Ovary (tissue), 3 donors: ENCODE results near the gene TCEA2.

Experiments used
- EP300 ChIP-seq: sonication (generic); formaldehyde crosslinking; IDR thresholded peaks from one replicate; pipeline ENCODE4 v1.6.1; 2017; ENCODE audit warnings: antibody characterized with exemption
- TF ChIP-seq, protein P1 (sequence below), 3 donors: fragments of 450-650 bp in 2 of 3; fragments of 200-600 bp in 1 of 3; IDR thresholded peaks; one replicate each; pipeline versions ENCODE4 v1.5.1 to v1.8.0; 2016 to 2022; ENCODE audit warnings: antibody characterized with exemption in 3 of 3, mild to moderate bottlenecking in 1 of 3
- donor health status: DM: no; HTN: no; CAD: no.

DNA sequence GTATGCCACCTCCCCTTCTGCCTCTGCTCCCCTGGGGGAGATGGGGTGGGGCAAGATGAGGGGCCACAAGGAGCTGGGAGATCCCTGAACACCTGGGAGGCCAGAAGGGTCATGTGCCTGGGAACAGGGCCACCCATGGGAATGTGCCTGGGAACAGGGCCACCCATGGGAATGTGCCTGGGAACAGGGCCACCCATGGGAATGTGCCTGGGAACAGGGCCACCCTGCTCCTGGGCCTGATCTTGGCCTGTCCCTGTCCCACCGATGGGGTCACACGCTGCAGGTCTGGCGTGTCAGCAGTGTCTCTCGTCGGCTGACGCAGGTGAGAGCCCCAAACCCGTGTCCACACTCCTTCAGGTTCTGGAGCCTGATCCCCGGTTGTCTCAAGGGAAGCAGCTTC, 12.0 kb downstream of the TCEA2 start:
- TF ChIP-seq EP300, result no peak
- TF ChIP-seq, protein P1, sequence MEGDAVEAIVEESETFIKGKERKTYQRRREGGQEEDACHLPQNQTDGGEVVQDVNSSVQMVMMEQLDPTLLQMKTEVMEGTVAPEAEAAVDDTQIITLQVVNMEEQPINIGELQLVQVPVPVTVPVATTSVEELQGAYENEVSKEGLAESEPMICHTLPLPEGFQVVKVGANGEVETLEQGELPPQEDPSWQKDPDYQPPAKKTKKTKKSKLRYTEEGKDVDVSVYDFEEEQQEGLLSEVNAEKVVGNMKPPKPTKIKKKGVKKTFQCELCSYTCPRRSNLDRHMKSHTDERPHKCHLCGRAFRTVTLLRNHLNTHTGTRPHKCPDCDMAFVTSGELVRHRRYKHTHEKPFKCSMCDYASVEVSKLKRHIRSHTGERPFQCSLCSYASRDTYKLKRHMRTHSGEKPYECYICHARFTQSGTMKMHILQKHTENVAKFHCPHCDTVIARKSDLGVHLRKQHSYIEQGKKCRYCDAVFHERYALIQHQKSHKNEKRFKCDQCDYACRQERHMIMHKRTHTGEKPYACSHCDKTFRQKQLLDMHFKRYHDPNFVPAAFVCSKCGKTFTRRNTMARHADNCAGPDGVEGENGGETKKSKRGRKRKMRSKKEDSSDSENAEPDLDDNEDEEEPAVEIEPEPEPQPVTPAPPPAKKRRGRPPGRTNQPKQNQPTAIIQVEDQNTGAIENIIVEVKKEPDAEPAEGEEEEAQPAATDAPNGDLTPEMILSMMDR (IDR thresholded peaks at IDR 0.05), result no peak
